GM19023 (cell line): ENCODE results near the gene C6.
"Not testable (repeated sequence)": the region's sequence is repeated elsewhere in the genome, so short reads cannot be mapped to it uniquely, and the experiment has no call there.

ENCODE experiments used
- ATAC-seq: cut with Tn5 transposase; IDR thresholded peaks from one replicate; pipeline ENCODE4 v1.9.1; 2021; ENCODE audit warnings: mild to moderate bottlenecking, moderate library complexity; ENCODE audit not compliant: unreplicated experiment

C6 gene

DNA sequence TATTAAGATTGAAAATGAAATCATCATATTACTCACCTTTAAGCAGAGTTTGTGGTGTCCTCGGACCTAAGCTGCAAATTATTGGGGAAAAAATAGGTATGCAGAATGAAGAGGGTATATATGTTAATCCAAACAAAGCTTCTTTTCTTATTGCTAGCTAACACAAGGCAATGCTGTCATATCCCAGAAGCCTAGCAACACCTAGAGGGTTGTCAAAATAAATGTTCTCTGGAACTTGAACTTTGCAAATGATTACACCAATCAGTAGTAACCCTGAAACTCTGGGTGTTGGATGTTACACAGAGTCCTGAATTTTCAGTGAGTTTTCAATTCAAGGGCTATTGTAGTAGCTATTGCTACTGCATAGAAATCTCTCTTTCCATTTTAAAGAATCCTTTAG lies at the start of gene C6:
TSS of gene C6 (minus strand) at position 193 of the 400 bp plus-strand sequence. CDS start 10,302 bp downstream, outside the sequence.
- ATAC-seq, result no peak

DNA sequence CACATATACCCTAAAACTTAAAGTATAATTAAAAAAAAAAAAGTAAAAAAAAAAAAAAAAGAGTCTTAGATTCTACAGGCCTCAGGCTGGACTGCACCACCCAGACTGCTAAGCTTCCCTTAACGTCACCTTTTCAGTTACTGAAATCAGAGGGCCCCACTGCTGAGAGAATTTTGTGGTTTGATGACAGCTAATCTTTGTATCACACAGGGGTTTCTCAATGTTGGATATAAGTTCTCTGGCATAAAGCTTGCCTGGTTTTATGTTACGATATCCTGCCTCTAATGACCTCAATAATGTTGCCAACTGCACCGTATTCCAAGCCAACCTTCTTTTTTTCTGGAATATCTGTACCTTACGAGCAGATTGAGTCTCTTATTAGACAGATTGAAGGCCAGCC lies 43.1 kb upstream of the C6 start:
- no peak for ATAC-seq

DNA sequence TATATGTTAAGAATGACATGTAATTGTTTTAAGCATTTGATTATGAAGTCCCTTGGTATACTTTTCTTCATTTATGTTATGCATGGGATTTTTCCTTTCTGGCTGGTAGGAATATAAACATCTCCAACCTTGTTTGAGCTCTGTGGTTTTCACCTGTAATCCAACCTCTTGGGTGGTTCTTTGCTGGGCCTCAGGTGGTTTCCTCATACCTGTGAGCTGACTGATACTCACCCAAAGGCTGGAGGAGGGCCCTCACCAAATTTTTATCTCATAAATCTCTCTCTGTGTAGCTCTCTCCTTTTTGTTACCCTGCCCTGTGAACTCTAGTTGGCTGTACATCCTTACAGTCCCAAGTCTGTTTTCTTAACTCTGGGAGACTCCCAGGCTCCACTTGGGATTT lies 39.8 kb upstream of the C6 start:
- no peak for ATAC-seq

DNA sequence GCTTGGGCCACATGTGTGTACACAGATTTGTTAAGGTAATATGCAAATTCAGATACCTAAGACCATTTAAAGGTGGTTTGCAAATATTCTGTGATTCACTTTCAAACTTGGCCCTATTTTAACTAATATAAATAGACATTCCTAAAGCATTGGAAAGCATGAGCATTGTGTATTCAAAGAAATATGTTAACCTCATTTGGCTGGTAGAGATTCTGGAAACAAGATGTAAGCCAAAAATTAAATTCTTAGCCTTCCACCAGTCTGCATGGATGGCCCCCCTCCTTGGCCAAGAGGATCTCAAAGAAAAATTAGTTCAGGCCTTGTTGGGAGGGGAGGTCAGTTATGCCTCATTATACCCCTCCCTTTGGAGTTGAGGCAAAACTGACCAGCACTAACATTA lies 38.7 kb upstream of the C6 start:
- ATAC-seq, result no peak

DNA sequence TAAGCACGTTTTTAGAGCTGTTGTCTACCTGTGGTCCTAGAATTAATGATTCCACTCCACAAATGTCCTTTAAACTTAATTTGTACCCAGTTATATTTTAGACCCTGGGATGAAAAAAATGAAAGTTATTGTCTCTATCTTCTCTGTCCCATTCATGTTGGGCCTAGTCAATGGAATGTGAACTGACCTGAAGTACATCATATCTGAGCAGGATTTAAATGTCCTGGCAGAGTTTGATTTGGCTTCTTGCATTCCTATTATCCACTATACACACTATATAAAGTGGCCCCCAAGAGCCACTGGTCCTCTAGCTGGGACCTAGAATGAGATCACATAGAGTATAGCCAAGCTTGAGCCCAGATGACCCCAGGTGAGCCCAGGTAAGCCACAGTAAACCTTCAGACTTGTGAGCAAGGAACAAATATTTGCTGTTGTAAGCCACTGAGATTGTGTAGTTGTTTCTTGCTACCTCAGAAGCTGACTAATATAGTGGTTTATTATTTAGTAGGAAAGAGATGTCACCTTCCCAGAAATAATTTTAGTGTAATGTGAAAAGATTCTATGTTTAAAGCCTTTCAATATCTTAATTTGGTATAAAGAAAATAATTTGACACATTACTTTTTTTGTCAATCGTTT lies 37.1 kb upstream of the C6 start:
- no peak for ATAC-seq

DNA sequence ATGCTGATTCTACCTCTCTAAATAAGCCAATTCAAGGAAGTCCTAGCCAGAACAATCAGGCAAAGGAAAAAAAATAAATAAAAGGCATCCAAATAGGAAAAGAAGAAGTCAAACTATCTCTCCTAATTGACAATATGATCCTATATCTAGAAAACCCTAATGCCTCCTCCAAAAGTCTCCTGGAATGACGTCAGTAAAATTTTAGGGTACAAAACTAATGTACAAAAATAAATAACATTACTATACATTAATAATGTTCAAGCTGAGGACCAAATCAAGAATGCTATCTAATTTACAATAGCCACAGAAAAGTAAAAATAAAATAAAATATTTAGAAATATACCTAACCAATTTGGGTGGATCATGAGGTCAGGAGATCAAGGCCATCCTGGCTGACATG lies 33.8 kb upstream of the C6 start:
- no peak for ATAC-seq

DNA sequence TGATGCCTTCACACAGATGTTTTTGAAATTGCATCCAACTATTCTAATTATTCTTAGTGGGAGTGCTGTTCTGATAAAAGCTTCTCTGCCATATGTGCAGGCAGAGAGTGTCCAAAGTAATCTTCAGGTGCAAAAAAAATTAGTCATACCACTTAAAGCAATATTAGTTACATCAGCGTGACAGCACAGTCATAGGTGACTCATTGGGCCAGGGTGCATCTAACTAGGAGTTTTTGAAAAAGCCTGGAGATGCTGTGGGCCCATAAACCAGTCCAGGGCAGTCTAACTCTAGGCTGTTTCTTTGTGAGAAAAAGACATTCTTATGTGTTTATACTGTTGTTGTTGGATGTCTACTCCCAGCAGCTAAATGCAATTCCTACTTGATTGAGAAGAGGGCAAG lies 33.0 kb upstream of the C6 start:
- no peak for ATAC-seq

DNA sequence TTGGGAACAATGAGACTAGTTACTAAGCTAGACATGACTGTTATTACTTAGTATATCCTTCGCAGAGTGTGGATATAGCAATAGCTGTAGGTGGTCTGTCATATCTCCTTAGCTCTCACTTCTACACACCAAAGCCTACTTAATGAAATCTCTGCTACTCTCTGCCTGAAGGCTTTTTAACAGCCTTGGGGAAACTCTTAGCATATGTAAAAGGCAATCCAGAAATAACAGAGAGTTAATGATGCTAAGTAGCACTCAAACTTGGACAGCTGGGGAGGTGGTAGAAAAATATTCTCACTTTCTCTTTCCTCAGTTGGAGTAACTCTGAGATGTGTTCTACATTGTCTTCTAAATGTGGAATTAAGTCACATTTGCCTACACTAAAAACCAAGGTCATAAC lies 30.2 kb upstream of the C6 start:
- ATAC-seq, result no peak

DNA sequence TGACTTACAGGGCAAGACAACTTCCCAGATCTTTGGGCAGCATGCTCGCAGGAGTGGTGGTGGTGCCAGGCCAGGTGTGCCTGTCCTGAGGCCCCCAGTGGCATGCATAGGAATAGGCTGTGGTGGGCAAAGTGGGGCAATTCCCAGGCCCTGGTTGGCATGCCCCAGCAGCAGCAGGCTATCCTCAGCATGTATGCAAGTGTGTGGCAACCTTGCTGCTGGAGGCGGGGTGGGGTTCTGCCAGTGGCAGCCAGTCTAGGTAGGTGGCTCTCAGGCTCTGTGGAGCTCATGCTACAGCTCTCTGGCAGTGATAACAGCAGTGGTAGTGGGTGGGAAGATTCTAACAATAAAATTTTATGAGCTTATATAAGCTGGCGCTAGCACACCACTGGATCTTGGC lies 27.7 kb upstream of the C6 start:
- no peak for ATAC-seq

DNA sequence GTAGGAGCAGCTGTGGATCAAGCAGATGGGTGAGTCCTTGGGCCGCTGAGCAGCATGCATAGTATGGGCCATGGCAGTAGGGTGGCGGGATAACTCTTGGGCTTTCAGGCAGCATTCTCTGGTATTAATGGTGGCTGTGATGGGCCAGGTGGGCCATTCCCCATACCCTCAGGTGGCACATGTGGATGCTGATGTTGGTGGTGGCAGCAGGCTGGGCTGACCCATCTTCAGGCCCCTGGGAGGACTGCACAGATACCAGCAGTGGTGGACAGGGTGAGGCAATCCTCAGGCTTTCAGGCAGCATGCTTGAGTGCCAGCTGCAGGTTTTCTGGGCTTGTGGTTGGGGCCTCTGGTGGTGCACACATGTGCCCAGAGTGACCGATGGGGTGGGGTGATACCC lies 27.1 kb upstream of the C6 start:
- ATAC-seq, result no peak

DNA sequence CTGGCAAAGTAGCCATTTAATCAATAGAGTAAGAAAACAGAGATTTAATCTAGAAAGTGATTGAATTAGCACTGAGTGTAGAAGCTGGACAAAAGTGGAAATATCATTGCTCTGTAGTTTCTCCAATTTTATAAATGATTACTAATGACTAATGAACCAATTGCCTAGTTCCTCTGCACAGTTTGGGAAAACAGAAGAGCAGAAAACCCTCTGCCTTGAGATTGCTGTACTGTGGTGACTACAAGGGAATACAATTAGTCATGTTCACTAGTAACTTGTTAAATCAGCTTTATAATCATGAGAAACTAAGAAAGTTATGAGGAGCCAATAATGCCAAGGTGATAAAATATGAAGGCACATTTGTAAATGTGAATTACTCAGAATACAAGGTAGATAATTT lies 21.1 kb upstream of the C6 start:
- ATAC-seq, result no peak

DNA sequence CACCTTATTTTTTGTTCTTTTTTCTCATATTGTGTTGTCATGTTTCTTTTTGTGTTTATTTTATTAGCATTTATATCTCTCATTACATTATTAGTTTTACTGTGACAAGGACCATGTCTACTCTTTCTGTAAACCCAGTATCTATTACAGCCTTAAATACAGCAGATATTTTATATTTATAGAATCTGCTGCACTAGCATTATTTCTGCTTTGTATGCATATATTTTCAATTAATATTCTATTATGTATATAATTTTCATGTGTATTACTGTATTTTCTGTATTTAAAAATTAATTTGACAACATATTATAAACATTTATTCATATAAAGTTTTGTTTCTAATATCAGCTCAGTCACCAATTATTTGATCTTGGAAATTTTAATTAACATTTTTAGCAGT lies 19.5 kb upstream of the C6 start:
- no peak for ATAC-seq

DNA sequence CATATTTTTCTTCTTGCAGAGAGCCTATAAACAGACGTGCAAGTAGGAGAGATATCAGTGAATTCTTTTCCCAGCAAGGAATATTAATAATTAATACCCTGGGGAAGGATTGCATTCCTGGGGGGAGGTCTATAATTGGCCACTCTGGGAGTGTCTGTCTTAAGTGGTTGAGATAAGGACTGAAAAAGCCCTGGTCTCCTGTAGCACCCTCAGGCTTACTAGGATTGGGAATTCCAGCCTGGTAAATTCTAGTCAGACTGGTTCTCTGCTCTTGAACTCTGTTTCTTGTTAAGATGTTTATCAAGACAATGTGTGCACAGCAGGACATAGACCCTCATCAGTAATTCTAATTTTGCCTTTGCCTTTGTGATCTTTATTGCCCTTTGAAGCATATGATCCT lies 16.9 kb upstream of the C6 start:
- not testable (repeated sequence) for ATAC-seq

DNA sequence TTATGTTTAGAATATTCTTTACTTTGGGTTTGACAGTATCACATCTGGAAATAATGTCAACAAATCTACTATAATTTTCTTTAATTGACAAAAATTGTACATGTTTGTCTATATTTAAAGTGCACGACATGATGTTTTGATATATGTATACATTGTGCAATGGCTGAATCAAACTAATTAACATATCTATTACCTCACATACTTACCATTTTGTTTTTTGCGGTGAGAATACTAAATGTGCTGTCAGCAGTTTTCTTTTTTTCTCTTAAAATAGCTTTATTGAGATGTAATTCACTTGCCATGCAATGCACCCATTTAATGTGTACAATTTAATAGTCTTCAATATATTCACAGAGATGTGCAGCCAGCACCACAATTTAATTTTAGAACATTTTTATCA lies 10.6 kb upstream of the C6 start:
- ATAC-seq, result no peak

DNA sequence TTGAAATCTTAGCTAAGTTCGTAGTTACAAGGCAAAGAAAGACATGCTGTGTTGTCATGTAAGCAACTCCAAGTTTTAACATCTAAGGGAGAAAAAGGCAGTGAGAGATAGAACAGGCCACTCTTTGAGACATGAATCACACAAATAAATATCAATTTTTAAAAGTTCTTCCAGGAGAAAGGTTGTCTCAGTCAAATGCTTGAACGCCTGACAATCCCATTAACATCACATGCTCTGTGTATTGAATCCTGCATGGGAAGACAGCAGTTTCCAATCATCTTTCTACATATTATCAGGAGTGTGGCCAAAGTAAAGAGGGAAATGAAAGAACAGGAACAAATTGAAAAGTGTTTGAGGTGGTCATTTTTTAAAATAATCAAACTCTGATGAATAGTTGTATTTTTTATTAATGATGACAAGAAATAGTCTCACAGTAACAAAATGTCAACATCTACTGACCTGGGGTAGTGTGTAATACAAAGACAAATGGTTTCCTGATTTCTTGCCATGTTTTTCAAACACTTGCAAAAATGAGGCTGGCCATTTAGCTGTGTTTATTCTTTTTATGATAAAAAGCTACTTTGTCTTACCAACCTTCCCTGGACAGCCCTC lies 6.4 kb upstream of the C6 start:
- ATAC-seq, result no peak

DNA sequence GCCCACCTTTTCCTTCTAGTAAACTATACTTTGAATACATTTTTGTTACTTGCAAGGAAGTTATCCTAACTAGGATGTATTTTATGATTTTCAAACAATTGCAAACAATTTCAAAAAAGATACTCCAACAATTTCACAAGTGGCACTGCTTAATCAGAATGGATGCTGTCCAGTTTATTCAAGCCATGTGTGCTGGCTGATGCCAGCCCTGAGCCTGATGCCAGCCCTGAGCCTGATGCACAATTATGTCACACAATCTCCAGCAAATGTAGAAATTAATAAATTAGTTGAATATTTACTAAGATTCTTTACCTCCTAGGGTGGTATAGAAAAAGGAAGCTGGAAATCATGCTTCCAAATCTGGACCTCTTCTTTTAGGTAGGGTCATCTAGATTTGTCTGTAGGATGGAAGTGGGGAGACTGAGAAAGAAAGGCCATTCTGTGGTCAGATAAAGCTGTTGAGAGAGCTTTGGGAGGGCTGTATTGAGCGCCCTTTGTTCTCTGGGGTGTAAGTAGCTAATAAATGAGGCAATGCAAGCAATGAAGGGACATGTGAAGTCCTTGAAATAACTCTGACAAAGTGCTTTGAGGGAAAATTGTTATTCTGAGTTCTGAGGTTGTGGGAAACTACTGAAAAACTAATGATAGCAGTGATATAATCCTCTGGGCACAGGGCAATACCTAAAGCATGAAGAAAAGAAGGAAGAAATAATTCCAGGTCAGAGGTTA lies 5.8 kb upstream of the C6 start:
- ATAC-seq, result no peak

DNA sequence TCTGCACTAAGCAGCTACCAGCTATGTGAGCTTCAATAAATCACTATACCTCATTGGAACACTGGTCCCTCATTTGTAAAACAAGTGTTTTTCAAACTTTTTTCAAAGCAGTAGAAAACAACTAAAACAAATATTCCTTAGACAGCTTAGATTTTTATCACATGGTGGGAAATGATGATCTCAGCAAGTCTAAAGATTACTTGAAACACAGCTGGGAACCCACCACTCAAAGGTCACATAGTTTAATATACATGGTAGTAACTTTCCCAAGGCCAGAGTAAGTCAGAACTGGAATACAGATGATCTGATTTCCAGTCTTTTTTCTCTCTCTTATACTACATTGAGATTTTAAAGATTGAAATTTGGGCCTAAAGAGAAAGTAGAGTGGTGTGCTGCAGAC lies 850 bp upstream of the C6 start:
- no peak for ATAC-seq

DNA sequence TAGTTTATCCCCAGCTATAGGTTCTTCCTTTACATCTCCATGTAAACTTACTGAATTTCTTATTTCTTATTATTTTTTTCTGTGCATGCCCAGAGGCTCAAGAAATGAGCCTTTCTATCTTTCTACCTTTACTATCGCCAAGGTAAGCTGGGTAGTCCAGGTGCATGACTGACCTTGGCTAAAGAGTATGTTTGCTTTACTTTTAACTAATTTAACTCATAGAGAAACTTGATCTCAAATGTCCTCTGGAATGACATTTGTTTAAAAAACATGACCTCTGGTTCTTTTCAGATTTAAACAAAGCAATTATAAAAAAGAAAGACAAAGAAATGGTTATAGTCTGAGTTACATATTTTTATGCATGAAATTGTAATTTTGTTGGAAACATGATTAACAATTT lies 397 bp downstream of the C6 start:
- ATAC-seq, result no peak

DNA sequence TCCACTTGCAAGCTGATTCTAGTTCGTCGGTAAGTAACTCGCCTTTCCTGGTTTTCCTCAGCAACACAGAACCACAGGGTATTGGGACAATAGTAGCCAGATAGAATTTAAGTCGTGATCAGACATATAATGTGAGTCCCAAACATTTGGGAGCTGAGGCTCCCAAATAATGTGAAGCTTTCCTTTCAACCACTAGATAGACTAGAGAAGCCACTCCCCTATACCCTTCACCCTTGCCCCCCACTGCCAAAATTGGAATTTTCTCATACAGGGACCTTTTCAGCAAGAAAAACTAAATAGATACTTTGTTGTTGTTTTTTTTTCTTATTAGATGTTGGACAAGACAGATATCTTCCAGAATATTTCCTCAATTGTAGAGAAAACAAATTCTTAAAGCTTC lies 1.9 kb downstream of the C6 start:
- no peak for ATAC-seq

DNA sequence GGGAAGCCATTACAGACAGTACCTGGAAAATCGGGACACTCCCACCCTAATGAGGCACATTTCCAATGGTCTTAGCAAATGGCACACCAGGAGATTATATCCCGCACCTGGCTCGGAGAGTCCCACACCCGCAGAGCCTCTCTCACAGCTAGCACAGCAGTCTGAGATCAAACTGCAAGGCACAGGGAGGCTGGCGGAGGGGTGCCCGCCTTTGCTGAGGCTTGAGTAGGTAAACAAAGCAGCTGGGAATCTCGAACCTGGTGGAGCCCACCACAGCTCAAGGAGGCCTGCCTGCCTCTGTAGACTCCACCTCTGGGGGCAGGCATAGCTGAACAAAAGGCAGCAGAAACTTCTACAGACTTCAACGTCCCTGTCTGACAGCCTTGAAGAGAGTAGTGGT lies 7.9 kb downstream of the C6 start:
- not testable (repeated sequence) for ATAC-seq

DNA sequence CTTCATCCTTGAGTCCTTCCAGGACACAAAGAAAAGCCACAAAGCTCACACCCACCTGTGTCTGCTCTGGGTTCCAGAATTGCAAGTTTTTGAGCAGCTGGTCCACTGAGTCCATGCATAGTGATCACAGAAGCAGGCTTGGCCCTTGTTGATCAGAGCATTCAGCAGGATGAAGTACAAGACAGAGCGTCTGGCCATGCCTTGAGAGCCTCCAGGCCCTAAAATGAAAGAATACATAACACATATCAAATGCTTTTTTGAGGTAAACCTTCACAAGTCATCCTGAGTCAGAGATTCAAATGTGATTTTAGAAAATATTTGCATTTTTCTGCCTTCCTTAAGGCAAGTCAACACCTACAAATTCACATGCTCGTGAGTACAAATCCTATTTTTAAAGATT lies 10.3 kb downstream of the C6 start:
- no peak for ATAC-seq

DNA sequence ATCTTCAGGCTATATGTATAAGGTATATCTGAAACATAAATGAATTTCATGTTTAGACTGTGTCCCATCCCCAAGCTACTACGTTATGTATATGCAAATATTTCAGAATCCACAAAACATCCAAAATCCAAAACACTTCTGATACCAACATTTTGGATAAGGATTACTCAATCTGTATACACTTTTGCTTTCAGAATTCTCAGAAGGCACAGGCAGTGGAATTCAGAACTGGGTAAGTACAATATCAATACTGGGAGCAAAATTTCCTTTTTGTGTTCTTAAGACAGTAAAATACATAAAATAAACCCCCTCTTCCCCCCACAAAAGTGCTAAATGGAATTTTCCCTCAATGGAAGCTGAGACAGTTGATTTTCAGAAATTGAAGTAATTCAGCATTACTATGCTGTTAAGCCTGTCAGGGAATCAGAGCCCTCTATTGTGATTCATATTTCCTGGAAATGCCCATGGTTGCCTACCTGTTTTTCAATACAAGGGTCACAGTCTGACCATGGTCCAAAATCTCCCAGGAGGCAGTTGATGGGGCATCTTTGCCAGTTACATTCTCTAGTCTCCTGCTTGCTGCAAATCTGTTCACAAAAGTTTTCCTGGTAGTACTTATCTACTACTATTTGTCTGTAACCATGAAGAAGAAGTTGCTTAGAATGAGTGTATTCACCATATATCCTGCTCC lies 12.1 kb downstream of the C6 start:
- no peak for ATAC-seq
